Neutrophil (primary cell): Measurements from ENCODE around the gene ST3GAL6.

Experiments used
- H3K27ac ChIP-seq: fragments of 200-600 bp; sonication (generic); 2 replicates; pipeline ENCODE4 v1.5.1; 2016; ENCODE audit warnings: mild to moderate bottlenecking, moderate library complexity
- H3K27me3 ChIP-seq: fragments of 200-600 bp; sonication (generic); 2 replicates; pipeline ENCODE4 v1.6.0; 2016; ENCODE audit warnings: mild to moderate bottlenecking
- H3K36me3 ChIP-seq: fragments of 200-600 bp; sonication (generic); 2 replicates; pipeline ENCODE4 v1.5.1; 2017
- H3K4me1 ChIP-seq, 2 experiments: fragments of 200-600 bp in 1 of 2; sonication (generic) in 1 of 2; 1 replicate in 1 of 2; 2 replicates in 1 of 2; pipeline versions ENCODE4 v1.5.1 to v1.6.1; 2013 to 2016; ENCODE audit warnings: low read depth in 1 of 2, low read length in 1 of 2, mild to moderate bottlenecking in 1 of 2, moderate library complexity in 1 of 2; ENCODE audit not compliant: control insufficient read depth in 1 of 2, insufficient read depth in 1 of 2
- H3K4me3 ChIP-seq, 2 experiments: fragments of 200-600 bp in 1 of 2; sonication (generic) in 1 of 2; 1 replicate in 1 of 2; 2 replicates in 1 of 2; pipeline ENCODE4 v1.5.1; 2013 to 2016; ENCODE audit warnings: low read depth in 1 of 2, low read length in 1 of 2, mild to moderate bottlenecking in 1 of 2, moderate library complexity in 1 of 2
- H3K9me3 ChIP-seq: fragments of 200-600 bp; sonication (generic); 2 replicates; pipeline ENCODE4 v1.5.1; 2016
- TF ChIP-seq, protein P1 (sequence below): fragments of 200-600 bp; sonication (generic); IDR thresholded peaks from 2 replicates; pipeline ENCODE4 v1.5.1; 2016; ENCODE audit warnings: antibody characterized with exemption

Gene ST3GAL6

DNA sequence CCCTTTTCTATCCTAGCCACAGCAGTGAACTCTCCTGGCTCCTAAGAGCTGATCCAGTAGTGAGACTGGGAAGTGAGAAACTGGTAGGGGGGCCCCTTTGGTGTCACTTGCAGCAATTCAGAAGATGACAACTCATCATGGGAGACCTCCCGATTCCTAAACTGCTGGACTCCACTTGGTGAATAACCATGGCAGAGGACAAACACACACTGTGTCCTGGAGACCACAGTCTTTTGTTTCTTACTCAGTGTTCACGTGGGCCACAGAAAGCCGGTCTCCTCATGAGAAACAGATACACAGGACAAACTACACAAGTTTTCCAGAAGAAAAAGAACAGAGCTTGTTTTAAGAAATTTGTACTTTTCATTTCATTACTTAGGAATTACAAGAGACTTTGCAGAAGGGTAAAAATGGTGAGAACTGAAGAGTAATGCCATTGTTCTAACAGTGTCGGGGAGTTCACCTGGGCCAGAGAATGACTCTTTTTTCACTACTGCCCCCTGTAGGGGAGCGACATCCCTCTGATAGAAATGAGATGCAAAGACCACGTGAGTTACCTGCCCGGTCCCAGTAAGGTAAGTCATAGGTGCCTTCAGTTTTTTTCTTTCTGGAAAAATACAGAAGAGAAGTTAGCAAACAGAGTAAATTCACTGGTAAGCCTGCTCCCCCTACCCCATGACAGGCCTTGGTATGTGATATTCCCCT, 38.1 kb downstream of the ST3GAL6 start:
- H3K4me3 ChIP-seq: no peak overlapping the region
- TF ChIP-seq, protein P1, sequence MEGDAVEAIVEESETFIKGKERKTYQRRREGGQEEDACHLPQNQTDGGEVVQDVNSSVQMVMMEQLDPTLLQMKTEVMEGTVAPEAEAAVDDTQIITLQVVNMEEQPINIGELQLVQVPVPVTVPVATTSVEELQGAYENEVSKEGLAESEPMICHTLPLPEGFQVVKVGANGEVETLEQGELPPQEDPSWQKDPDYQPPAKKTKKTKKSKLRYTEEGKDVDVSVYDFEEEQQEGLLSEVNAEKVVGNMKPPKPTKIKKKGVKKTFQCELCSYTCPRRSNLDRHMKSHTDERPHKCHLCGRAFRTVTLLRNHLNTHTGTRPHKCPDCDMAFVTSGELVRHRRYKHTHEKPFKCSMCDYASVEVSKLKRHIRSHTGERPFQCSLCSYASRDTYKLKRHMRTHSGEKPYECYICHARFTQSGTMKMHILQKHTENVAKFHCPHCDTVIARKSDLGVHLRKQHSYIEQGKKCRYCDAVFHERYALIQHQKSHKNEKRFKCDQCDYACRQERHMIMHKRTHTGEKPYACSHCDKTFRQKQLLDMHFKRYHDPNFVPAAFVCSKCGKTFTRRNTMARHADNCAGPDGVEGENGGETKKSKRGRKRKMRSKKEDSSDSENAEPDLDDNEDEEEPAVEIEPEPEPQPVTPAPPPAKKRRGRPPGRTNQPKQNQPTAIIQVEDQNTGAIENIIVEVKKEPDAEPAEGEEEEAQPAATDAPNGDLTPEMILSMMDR: no peak
- no peak overlapping the region for H3K27ac ChIP-seq
- no peaks in the 10 kb centered on the region for H3K4me1 ChIP-seq
- H3K36me3 ChIP-seq: no peaks in the 10 kb centered on the region
- no peaks in the 10 kb centered on the region for H3K27me3 ChIP-seq
- H3K9me3 ChIP-seq: no peaks in the 10 kb centered on the region

DNA sequence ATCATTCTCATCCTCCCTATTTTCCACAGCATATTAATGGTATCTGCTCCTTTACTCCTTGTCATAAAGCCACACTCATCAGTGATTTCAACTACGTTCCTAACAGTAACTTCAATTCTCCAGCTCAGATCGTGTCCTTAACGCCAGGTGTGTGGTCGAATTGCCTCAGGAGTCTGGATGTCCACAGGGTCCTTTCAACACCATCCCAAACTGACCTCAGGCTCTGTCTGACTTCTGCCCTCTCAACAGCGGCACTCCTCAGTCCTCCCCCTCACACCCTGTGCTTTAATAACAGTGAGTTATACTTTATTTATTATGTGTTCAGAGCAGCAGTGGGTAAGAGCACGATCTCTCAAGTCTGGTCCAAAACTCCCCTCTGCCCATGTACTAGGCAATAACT, 42.4 kb downstream of the ST3GAL6 start:
- Histone ChIP-seq H3K4me1 (no peaks in the 10 kb centered on the region), H3K27me3 (no peaks in the 10 kb centered on the region), H3K27ac (no peak overlapping the region), H3K9me3 (no peaks in the 10 kb centered on the region), H3K36me3 (no peaks in the 10 kb centered on the region), H3K4me3 (no peak overlapping the region)
- TF ChIP-seq, protein P1: no peak

DNA sequence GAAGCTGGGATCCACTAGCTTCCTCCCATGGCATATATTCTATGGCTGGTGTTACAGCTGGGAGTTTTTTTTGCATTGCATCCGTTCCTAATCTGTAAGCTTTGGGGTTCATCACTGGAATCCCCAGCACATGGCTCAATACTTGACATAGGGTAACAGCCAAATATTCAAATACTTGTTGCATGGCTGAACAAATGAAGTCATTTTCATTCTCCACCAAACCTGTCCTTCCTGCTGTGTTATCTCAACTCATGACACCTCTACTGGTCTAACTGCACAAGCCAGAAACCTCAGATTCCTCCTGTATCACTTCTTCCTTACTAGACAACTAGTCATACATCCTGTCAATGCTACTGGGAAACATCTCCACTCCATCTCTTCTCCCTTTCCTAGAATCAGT, 43.4 kb downstream of the ST3GAL6 start:
- TF ChIP-seq, protein P1: no peak
- H3K27ac ChIP-seq: no peak overlapping the region
- H3K4me1 ChIP-seq: peaks cover 0 to 4% of the 10 kb centered on the region in 2 experiments

DNA sequence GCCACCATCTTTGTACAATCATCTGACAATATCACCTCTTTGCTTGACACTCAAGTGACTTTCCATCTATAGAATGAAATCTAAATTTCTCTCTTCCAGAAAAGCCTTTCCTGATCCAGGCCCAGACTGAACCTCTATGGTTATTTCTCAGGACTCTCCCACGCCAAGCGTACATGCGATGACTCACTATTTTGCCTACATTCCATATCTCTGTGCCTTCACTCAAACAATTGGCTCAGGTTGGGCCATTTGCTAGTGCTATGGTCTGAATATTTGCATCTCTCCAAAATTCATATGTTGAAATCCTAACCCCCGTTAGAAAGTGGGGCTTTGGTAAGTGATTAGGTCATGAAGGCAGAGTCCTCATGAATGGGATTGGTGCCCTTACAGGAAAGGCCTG, 43.9 kb downstream of the ST3GAL6 start:
- no peak overlapping the region for H3K27ac ChIP-seq
- no peaks in the 10 kb centered on the region for H3K36me3 ChIP-seq
- no peaks in the 10 kb centered on the region for H3K9me3 ChIP-seq
- TF ChIP-seq, protein P1: no peak
- no peaks in the 10 kb centered on the region for H3K27me3 ChIP-seq
- peaks cover 0 to 4% of the 10 kb centered on the region in 2 experiments for H3K4me1 ChIP-seq
- no peak overlapping the region for H3K4me3 ChIP-seq

More for the DNA sequence above, 43.4 kb downstream of the ST3GAL6 start:
- Histone ChIP-seq H3K9me3 (no peaks in the 10 kb centered on the region), H3K27me3 (no peaks in the 10 kb centered on the region), H3K36me3 (no peaks in the 10 kb centered on the region), H3K4me3 (no peak overlapping the region)

DNA sequence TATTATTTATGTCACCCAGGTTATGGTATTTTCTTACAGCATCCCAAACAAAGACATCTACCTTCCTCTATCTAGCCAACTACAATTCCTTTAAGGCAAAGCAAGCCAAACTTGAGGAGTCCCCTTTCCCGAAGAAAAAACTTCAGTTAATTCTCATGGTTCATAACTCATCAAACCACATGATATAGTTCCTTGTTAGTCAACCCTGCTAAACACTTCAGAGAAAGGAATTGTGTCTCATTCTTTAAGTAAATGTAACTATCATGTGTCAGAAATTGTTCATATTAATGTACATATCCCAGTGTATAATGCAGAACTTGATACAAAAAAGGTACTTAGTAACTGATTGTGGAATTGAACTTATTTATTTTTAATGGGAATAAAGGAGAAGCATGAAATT, 44.4 kb downstream of the ST3GAL6 start:
- Histone ChIP-seq H3K27me3 (no peaks in the 10 kb centered on the region), H3K27ac (no peak overlapping the region), H3K9me3 (no peaks in the 10 kb centered on the region), H3K4me1 (peaks cover 0 to 4% of the 10 kb centered on the region in 2 experiments), H3K4me3 (no peak overlapping the region), H3K36me3 (no peaks in the 10 kb centered on the region)
- TF ChIP-seq, protein P1: no peak
